GM06990 (cell line): ENCODE results near the gene EXOC3L4.

Source experiments
- DNase-seq: peaks from one replicate; pipeline ENCODE4 v3.0.0-alpha.2; 2011; ENCODE audit not compliant: insufficient read length; ENCODE audit errors: extremely low read depth
- H3K27me3 ChIP-seq: replicated peaks from 2 replicates; pipeline ENCODE4 v1.6.0; 2011; ENCODE audit warnings: low read length; ENCODE audit not compliant: control insufficient read depth, insufficient read depth
- H3K36me3 ChIP-seq: 2 replicates; pipeline ENCODE4 v1.5.1; 2011; ENCODE audit warnings: low read length; ENCODE audit not compliant: control insufficient read depth, insufficient read depth
- H3K4me3 ChIP-seq: replicated peaks from 2 replicates; pipeline ENCODE4 v1.5.1; 2011; ENCODE audit warnings: low read depth, mild to moderate bottlenecking, control low read depth, low read length
- TF ChIP-seq, protein P1 (sequence below): IDR thresholded peaks from 2 replicates; pipeline ENCODE4 v1.5.1; 2011; ENCODE audit warnings: low read length, control low read depth, mild to moderate bottlenecking, inconsistent platforms; ENCODE audit not compliant: insufficient read depth, poor library complexity, severe bottlenecking

The EXOC3L4 gene

DNA sequence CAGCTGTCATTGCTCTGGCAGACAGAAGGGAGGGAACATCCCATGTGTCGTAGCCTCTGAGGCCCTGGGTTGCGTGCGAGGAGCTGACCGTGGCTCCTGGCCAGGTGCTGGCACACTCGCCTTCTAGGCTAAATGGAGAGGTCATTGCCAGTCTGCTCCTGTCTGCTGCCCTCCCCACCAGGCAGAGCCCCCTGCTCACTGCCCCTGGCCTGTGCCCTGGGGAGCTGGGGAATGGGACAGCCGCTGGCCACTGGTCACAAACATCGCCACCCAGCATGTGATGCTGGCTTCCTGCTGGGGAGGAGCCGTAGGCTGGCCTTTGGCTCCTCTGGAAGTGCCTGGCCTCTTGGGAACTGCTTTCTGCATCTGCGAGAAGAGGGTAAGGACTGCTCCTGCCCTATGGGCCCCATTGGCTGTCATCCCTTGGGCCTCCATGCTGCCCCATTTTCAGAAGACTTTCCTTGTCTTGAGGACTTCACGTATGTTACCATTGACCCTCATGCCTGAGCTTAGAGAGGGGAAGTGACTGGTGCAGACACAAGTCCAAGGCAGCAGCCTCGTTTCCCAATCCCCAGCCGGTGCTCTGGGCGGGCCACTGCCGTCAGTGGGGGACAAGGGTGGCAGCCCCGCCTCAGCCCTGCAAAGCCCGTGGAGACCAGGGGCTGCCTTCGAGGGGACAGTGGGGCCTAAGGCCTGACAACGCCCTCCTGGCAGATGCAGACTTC is 26.8 kb downstream of the EXOC3L4 start:
- no peaks in the 10 kb centered on the region for H3K27me3 ChIP-seq
- no peak for DNase-seq
- H3K4me3 ChIP-seq, result no peak overlapping the region
- TF ChIP-seq, protein P1, sequence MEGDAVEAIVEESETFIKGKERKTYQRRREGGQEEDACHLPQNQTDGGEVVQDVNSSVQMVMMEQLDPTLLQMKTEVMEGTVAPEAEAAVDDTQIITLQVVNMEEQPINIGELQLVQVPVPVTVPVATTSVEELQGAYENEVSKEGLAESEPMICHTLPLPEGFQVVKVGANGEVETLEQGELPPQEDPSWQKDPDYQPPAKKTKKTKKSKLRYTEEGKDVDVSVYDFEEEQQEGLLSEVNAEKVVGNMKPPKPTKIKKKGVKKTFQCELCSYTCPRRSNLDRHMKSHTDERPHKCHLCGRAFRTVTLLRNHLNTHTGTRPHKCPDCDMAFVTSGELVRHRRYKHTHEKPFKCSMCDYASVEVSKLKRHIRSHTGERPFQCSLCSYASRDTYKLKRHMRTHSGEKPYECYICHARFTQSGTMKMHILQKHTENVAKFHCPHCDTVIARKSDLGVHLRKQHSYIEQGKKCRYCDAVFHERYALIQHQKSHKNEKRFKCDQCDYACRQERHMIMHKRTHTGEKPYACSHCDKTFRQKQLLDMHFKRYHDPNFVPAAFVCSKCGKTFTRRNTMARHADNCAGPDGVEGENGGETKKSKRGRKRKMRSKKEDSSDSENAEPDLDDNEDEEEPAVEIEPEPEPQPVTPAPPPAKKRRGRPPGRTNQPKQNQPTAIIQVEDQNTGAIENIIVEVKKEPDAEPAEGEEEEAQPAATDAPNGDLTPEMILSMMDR, result no peak
- H3K36me3 ChIP-seq, result no peaks in the 10 kb centered on the region

DNA sequence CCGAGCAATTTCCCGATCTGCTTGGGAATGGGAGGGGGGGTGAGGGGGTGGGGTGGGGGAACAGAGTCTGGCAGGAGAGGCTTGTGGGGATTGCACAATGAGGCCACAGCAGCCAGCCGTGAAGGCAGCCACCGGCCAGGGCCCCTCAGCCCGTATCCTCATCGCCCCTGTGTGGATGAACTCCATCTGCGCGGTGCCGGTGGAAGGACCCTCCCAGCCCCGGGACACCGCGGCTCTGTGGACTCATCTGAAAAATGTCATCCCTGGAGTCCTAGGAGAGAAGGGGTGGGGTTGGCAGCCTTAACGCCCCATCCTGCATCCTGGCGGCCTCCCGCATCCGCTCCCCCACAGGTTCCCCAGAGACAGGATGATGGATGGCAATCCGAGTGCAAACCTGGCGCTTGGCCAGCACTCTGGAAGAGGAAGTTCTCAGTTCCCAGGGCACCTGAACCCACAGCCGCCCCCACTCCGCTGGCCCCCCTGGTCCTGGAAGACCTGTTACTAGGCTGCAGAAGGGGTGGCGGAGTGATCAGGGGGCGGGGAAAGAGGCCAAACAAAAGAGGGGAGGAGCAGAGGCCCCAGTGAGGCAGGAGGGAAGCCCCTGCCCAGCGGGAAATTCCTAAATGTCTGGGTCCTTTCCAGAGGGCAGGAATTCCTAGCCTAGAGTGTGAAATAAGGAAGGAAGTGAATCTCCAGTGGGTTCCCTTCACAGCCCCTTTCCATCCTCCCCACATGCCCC is 27.5 kb downstream of the EXOC3L4 start:
- Histone ChIP-seq H3K27me3 (no peaks in the 10 kb centered on the region), H3K4me3 (no peak overlapping the region), H3K36me3 (no peaks in the 10 kb centered on the region)
- DNase-seq, result no peak
- TF ChIP-seq, protein P1, result no peak

DNA sequence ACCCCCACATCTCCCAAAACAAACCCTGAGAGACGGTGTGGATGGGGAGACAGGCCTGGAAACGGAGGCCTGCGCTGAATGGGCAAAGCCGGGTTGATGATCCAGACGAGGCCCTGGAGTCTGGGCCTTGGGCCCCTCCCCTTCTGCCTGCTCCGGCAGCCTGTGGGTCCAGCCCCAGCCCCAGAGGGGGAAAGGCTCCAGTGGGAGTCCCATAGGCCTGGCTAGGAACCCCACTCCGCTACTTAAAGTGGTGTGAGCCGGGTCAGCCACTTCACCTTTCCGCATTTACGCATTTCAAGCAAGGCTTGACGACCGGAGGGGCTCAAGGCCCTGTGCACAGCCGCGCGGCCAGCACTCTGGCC is 28.0 kb downstream of the EXOC3L4 start:
- no peaks in the 10 kb centered on the region for H3K36me3 ChIP-seq
- no peak for DNase-seq
- TF ChIP-seq, protein P1, result no peak
- no peaks in the 10 kb centered on the region for H3K27me3 ChIP-seq
- peak overlapping the region; percentile 72 for H3K4me3 ChIP-seq

DNA sequence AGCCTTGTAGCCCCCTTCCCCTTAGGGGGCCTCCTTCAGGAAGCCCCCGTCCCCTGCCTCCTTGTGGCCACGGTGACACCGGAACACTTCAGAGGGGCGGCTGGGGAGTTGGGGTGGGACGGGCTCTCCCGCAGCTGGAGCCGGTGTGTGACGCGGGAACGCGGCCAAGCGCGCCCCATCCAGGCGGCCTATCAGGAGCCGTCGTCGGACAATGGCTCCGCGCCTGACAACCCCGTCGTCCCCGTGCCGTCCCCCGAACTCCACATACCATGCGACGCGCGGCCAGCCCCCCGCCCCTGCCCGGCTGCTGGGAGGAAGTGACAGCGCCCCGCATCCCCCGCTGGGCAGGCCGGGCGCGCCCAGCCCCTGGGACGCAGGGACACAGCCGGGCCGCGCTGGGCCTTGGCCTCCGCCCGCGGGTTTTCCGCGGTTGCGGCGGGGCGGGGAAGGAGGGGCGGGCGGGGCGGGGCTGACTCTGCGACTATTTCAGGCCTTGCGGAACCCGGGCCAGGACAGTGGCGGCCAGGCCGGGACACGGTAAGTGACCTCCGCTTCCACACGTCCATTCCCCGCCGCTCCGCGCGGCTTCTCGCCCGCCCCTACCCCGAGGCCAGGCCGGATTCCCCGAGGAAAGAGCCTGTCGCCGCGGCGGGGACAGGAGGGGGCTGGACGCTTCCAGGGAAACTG is 28.6 kb downstream of the EXOC3L4 start, which contains the start of gene TNFAIP2:
Gene TNFAIP2 (plus strand): TSS at position 515 of the 687 bp plus-strand sequence. CDS start 2,997 bp downstream, outside the sequence.
- no peak for DNase-seq
- Histone ChIP-seq H3K36me3 (peaks cover 3% of the 10 kb centered on the region), H3K27me3 (no peaks in the 10 kb centered on the region), H3K4me3 (peak within 1 kb of the TSS; percentile 72)
- TF ChIP-seq, protein P1, result no peak

DNA sequence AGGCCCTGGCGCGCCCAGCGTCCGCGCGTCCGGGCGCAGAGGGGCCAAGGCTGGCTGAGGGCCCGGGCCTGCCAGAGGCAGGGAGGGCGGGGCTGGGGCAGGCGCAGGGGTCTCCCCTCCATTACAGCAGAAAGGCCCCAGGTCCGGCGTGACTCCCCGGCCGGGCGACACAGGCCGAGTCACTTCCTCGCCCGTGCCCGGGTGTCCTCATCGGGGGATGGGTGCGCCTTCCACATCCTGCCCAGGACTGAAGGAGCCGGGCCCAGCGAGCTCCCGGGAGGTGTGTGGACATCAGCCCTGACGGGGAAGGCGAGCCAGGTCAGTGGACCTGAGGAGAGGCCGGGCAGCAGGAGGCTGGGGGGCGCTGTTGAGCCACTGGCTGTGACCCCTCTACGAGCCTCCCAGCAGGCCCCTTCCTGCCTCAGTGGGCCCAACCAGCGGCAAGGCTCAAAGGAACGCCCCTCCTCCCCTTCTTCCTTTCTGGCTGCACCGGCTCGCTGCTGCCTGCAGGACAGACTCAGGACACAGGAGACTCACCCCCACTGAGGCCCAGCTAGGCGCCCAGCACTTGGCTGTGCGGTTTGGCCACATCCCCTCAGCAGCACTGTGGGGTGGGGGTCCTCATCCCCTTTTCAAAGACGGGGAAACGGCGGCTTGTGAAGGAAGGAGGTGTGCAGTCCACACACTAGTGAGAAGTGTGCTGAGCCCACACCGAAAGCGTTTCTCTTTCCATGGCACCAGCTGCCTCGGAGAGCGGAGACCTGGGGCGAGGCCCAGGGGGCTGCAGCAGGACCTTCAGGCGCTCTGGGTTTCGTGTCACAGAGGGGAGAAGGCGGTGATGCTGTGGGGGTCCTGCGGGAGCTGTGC is 29.3 kb downstream of the EXOC3L4 start:
- no peaks in the 10 kb centered on the region for H3K27me3 ChIP-seq
- DNase-seq, result no peak
- peak overlapping the region; percentile 72 for H3K4me3 ChIP-seq
- TF ChIP-seq, protein P1, result peak; percentile 59
- H3K36me3 ChIP-seq, result peaks cover 3% of the 10 kb centered on the region
